Activated CD8-positive, alpha-beta memory T cell treated with anti-CD3 and anti-CD28 coated beads for 36 hours (primary cell): Measurements from ENCODE around the gene NDUFS8. TPM values are rescaled to one million over a fixed set of nuclear protein-coding genes. Genes with fewer than 3 reads are reported as not detected.

Experiments used
- CTCF ChIA-PET: fragments of 350-600 bp; sonication (Branson Sonifier 250); formaldehyde crosslinking; loops from one replicate; lab custom pipeline; 2021; ENCODE audit warnings: antibody characterized with exemption; lab: Charles Lee
- POLR2A ChIA-PET: fragments of 350-600 bp; sonication (Branson Sonifier 250); formaldehyde crosslinking; loops from one replicate; lab custom pipeline; 2021; ENCODE audit warnings: antibody characterized with exemption; lab: Charles Lee
- total RNA-seq, 2 experiments: library from RNA; stranded (reverse); gene quantifications; one replicate each; pipeline ENCODE4 v1.2.3, GENCODE V29; 2021

The NDUFS8 gene
- total RNA-seq, 2 experiments from 2014 or later = 126 to 137 TPM

GRCh38 chr11:68013611-68014156 is 16.8 kb upstream of the NDUFS8 start:
- POLR2A ChIA-PET = no interaction called here
- CTCF ChIA-PET = no interaction called here

- ChIA-PET CTCF (no interaction called here), POLR2A (no interaction called here)
Measured at GRCh38 chr11:68014157-68014946, 16.1 kb upstream of the NDUFS8 start.

GRCh38 chr11:68014947-68015447 is 15.5 kb upstream of the NDUFS8 start:
- CTCF ChIA-PET = no interaction called here
- POLR2A ChIA-PET = no interaction called here

- ChIA-PET POLR2A (no interaction called here), CTCF (no interaction called here)
Measured at GRCh38 chr11:68015467-68015866, 15.0 kb upstream of the NDUFS8 start.

GRCh38 chr11:68016161-68016903 is 14.1 kb upstream of the NDUFS8 start:
- ChIA-PET CTCF (no interaction called here), POLR2A (no interaction called here)

- ChIA-PET POLR2A (no interaction called here), CTCF (no interaction called here)
Measured at GRCh38 chr11:68016904-68017817, 13.3 kb upstream of the NDUFS8 start.

GRCh38 chr11:68017980-68018729 is 12.3 kb upstream of the NDUFS8 start:
- CTCF ChIA-PET = no interaction called here
- POLR2A ChIA-PET = no interaction called here

- POLR2A ChIA-PET = no interaction called here
- CTCF ChIA-PET = no interaction called here
Measured at GRCh38 chr11:68018730-68019190, 11.7 kb upstream of the NDUFS8 start.

GRCh38 chr11:68019486-68019885 is 11.0 kb upstream of the NDUFS8 start:
- ChIA-PET CTCF (no interaction called here), POLR2A (no interaction called here)

GRCh38 chr11:68020575-68020974 is 9.9 kb upstream of the NDUFS8 start:
- ChIA-PET CTCF (no interaction called here), POLR2A (no interaction called here)

- CTCF ChIA-PET = interaction anchor here (0.6 to 0.9 kb wide), 2 partner anchors 13 to 23 kb away, joined by 3 read pairs; no protein-coding TSS in a partner anchor
Measured at GRCh38 chr11:68021167-68021787, 9.2 kb upstream of the NDUFS8 start.

GRCh38 chr11:68022531-68022930 is 8.0 kb upstream of the NDUFS8 start:
- CTCF ChIA-PET = interaction anchor here (0.9 kb wide), 1 partner anchor 24 kb away, joined by 3 read pairs; no protein-coding TSS in a partner anchor
- POLR2A ChIA-PET = no interaction called here

More at GRCh38 chr11:68021167-68021787, 9.2 kb upstream of the NDUFS8 start:
- POLR2A ChIA-PET = no interaction called here

- POLR2A ChIA-PET = no interaction called here
- CTCF ChIA-PET = interaction anchor here (0.7 kb wide), 1 partner anchor 178 kb away, joined by 4 read pairs; no protein-coding TSS in a partner anchor
Measured at GRCh38 chr11:68024508-68024907, 6.0 kb upstream of the NDUFS8 start.

GRCh38 chr11:68025047-68025446 is 5.4 kb upstream of the NDUFS8 start:
- POLR2A ChIA-PET = no interaction called here
- CTCF ChIA-PET = no interaction called here

- POLR2A ChIA-PET = no interaction called here
Measured at GRCh38 chr11:68026391-68027105, 3.9 kb upstream of the NDUFS8 start.

GRCh38 chr11:68027667-68028066 is 2.8 kb upstream of the NDUFS8 start:
- ChIA-PET POLR2A (no interaction called here), CTCF (no interaction called here)

More at GRCh38 chr11:68026391-68027105, 3.9 kb upstream of the NDUFS8 start:
- CTCF ChIA-PET = no interaction called here
